HG03135 (cell line): ENCODE results near the gene TARS3.

Experiments used
- ATAC-seq: cut with Tn5 transposase; IDR thresholded peaks from one replicate; pipeline ENCODE4 v1.9.1; 2021; ENCODE audit warnings: mild to moderate bottlenecking, moderate library complexity; ENCODE audit not compliant: unreplicated experiment

TARS3 gene

DNA sequence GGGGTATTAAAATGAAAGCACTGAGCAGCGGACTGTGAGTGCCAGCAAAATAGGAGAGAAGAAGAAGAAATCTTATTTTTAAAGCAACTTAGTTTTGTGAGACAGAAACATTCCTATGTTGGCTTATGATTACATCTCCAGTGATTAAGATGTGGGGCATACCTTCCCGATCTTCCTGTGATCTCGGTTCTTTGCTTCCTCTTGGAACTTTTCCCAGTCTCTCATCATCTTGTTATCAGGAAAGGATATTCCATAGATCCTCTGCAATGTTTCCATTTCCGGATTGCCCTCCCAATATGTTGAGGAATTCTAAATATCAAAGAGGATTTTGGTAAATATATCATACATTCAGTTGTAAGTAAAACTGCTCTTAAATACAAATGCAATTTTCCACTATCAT, 22.2 kb downstream of the TARS3 start:
- no peak for ATAC-seq

DNA sequence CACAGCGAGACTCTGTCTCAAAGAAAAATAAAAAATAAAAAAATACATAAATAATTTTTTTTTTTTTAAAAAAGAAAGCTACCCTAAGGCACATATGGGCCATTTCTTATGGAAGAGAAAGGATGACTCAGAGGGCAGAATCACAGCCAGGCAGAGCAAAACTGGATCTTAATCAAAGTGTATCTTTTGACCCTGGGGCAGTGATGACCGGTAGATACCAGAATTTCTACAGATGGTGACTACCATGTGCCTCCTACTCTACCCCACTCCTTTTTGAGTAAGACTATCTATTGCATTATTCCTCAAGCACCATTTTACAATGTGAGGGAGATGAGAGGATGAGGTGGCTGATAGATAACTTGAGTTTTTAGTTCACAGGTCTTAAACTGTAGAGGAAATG, 26.0 kb downstream of the TARS3 start:
- no peak for ATAC-seq

DNA sequence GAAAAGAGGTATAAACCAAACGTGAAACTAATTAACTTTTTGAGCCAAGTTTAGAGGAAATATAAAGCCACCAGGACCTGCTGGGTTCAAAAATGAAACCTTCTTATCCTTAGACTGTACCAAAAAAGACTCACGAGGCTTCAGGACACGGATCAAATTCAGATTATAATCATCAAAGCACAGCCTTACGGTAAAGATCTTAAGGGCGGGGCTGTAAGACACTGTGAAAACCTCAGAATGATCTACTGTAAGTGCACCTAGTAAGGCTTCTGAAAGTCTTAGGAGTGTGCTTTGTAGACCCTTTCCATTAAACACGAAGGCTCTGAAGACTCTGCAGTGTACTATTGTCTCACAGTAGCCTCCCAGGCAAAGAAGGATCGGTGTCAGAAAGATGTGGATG, 26.8 kb downstream of the TARS3 start:
- ATAC-seq, result no peak

DNA sequence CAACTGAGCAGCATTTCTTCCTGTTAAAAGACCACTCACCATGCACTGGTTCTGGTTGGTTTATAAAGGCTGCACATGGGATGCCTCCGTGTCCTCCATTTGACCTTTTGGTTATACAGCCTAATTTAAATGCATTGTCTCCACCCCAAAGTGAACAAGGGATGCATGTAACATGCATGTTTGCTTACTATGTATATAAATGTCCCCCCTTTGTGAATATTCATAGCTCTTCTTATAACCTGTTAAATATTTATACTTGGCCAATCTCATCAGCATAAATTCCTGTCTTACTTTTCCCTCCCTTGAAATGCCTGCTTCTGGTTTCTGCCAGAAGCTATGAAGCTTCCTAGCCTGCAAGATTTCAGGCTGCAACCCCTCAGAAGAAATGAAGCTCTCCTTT, 27.4 kb downstream of the TARS3 start:
- no peak for ATAC-seq

DNA sequence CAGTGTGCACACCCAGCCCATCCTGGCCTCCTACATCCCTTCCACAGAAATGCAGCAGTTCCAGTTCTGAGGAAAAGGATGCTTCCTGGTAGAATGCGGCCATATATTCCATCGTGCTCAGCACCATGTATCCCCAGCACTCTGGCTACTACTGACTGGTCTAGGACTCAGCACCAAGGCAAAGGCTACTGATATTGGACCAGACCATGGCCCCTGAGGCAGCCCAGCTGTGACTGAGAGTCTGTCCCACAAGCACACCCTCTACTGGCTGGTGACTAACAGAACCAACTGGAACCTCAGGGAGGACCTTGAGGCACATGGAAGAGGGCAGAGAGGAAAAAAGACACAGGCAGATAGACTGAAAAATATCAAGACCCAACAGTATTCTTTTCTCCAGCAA, 30.0 kb downstream of the TARS3 start:
- no peak for ATAC-seq

DNA sequence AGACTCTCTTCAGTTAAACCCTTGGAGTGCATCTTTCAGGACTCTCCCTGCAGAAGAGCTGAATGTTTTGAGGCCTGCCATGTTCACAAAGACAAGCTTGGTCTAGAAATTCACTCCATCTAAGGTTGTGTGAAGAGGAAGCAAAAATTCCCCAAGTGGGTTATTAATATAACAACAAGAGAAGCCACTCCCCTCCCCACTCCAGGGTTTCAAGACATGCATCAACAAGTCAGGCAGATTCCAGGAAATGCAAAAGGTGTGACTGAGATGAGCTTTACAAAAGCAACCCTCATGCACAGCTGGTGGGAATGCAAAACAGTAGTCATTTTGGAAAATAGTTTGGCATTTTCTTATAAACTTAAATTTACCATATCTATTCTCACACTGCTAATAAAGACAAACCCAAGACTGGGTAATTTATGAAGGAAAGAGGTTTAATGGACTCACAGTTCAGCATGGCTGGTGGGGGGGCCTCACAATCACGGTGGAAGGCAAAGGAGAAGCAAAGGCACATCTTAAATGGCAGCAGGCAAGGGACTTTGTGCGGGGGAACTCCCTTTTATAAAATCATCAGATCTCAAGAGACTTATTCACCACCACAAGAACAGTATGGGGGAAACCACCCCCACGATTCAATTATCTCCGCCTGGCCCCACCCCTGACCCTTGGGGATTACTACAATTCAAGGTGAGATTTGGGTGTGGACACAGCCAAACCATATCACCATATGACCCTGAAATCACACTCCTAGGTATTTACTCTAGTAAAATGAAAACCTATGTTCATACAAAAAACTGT, 31.3 kb downstream of the TARS3 start:
- no peak for ATAC-seq

DNA sequence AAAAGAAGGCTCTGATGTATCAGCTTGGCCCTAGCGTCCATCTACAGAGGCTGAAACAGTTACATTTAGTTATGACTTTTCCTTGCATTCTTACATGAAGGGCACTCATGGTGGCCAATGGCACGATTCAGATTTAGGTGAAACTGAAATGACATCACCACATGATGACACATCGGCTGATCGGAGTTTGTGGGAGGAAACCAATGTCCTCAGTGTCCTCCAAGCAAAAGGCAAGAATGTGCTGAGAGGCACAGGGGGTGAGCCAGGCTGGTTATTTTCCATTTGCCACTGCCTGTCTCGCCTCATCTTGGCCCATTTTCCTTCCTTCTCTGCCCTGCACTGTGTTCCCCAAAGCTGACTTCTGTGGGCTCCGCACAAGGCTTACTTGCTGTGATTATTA, 34.4 kb downstream of the TARS3 start:
- ATAC-seq, result no peak

DNA sequence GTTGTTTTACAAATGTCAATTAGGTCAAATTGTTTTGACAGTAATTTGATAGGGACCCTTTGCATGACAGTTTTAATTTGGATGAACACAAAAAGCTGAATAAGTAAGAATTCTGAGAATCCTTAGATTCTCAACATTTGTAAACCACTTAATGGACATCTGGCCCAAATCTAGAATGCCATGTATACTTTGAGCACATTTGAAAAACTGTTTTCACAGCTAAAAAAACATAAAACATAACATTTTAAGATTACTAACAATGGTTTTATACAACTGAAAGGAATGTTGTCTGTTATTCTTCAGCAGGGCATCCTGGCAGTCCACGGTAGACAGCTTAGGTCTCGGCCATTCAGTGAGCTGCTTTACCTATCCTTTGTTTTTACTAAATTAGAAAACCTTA, 37.6 kb downstream of the TARS3 start:
- ATAC-seq, result no peak

DNA sequence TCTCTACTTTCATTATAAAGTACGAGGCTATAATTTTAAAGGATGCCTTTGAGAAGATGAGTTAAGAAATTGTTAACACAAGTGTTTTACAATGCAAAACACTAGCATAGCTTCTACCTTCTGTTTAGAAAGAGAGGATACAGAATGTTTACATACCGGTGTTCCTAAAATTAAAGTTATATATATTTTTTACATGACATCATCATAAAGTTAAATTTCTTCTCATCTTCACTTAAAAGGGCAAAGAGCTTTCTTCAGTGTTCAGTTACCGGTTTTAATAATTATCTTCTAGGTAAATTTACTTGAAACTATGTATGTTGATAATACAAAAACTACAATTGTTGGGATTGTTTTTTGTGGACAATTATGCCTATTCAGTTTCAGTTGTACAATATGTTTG, 39.4 kb downstream of the TARS3 start:
- no peak for ATAC-seq

DNA sequence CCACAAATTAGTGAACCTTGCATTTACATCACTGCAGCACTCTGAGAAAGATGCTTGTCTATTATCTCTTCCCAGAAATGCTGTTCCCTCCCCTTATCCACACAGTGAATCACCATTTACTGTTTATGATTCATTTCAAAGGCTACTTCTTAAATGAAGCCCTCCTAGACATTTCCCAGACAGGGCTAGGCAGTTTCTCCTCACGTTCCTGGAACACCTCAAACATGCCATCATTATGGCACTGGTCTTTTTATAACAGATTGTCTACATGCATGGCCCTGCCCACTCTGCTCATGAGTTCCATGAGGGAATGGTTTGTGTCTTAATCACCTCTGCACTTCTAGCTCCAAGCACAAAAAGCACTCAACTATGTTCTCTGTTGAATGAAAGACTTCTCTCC, 39.9 kb downstream of the TARS3 start:
- ATAC-seq, result no peak

DNA sequence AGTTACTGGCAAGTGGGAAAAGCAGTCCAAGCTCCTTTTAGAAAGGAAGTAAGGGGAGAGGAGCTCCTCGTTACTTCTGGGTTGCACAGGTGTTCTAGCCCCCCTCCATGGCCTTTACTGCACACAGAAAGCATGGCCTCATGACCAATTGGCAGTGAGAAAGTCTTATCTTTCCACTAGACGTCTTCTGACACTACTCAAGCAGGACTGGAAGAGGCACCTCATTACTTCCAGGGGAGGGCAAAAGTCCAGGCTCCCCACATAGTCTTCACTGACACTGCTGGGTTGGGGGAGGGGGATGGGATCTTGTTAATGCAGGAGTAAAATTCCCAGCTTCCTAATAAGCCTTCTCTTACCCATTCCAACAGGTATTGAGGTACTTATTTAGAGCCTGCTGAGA, 44.5 kb downstream of the TARS3 start:
- no peak for ATAC-seq

DNA sequence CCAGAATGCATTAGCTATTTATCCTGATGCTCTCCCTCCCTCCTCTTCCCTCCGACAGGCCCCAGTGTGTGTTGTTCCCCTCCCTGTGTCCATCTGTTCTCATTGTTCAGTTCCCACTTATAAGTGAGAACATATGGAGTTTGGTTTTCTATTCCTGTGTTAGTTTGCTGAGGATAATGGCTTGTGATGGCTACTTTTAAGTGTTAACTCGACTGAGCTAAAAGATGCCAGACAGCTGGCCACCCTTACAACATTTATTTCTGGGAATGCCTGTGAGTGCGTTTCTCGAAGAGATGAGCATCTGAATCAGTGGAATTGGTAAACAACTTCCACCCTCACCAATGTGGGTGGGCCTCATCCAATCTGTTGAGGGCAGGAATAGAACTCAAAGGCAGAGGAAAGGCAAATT, 47.3 kb downstream of the TARS3 start:
- no peak for ATAC-seq

DNA sequence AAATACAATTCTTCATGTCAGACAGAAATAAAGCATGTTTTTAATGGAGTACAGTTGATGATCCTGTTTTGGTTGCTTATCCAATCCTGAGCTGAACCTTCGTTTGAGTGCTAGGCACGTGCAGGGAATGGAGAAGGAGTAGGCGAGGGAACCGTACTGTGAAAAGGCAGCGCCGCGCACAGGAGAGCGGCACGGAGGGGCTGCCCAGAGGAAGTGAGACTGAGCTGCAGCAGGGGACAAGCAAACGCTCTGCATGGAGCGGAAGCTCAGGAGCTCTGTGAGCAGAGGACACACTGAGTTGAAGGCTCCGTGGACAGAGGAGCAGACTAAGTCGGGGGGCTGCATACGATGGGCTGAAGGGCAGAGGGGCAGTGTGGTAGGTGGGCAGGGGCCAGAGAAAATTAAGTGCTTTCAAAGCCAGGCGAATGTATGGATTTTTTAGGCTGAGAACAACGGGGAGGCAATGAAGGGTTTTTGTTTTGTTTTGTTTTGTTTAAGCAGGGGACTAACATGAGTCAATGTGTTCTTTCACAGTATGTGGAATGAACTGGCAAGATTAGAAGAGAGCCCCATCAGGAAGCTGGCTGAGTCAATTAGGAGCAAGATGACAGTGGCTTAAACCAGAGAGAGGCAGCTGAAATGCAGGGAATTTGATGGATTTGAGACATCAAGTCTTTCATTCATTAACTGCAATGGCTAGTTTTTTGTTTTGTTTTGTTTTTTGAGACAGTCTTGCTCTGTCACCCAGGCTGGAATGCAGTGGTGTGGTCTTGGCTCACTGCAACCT, 48.3 kb downstream of the TARS3 start:
- no peak for ATAC-seq

DNA sequence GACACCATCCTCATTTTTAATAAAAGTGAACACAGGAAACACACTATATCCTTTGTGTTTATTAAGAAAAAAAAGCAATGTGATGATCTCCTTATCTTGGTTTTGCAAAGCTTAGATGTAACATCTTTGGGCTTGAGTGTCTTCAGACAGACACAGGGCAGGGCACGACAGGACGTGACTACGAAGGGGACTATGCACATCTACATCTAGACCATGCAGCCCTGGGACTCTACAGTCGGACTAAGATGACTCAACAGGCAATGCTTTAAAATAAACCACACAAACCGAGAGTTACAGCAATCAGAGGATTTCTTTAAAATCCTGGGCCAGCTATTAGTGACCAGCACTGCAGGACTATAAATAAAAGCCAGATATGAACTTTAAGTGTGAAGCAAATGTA, 49.3 kb downstream of the TARS3 start:
- no peak for ATAC-seq

DNA sequence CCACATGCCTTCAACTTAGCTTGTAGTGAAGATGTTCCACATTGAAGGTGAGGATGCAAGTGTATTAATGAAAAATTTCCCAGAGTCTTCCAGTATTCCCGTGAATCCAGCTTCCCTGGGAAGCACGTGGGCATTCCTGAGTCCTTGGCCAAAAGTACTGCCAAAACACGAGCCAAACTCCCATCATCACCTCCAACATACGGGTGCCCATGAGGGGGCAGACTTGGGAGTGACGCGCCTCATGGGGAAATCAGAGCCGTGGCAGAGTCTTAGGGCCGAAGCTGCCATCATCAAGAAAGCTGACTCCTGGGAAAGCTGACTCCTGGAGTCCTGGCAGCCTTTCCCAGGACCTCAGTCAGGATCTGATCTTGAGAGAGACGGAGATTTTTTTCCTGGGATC, 52.0 kb downstream of the TARS3 start:
- no peak for ATAC-seq

DNA sequence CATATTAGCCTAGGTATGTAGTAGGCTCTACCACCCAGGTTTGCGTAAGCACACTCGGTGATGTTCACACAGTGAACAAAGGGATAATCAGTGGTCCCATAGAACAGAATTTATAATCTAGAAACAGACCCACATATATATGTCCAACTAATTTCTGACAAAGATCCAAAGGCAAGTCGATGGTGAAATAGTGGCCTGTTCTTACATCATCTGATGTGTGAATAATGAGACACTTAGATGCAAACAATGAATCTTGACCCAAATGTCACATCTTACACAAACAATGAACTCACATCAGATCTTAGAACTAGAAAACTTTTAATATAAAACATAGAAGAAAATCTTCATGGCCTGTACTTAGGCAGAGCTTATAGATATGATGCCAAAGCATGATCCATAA, 54.5 kb downstream of the TARS3 start:
- no peak for ATAC-seq

DNA sequence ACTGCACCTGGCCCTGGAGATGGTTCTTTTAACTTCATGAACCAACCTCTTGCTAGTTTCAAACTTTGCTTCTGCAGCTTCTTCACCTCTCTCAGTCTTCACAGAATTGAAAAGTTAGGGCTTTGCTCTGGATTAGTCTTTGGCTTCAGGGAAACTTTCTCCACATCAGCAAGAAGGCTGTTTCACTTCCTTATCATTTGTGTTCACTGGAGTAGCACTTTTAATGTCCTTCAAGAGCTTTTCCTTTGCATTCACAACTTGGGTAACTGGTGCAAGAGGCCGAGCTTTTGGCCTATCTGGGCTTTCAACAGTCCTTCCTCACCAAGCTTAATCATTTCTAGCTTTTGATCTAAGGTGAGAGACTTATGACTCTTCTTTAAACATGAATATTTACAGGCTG, 56.4 kb downstream of the TARS3 start:
- ATAC-seq, result no peak

DNA sequence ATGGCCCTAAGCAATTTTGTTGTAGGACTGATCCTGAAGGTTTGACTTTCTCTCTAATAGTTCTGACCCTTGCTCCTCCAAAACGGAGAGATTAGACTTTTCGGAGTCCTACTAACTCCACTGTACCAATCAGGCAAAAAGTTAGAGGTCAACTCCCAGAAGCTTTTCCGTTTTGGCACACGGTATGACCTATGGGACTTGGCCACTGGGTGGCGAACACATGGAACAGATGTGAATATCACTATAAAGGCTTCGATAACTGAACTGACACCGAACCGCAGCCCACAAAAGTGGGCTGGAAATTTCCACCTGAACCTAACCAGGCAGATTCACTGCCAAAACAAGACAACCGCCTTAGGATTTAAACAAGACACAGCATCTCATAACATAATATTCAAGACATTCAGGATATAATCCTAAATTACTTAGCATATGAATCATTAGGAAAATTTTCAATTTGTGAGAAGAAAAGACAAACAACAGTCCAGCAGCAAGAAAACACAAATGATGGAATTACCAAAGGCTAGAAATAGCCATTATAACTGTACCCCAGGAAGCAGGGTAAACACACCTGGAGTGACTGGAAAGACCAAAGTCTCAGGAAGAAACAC, 59.9 kb downstream of the TARS3 start:
- ATAC-seq, result no peak

DNA sequence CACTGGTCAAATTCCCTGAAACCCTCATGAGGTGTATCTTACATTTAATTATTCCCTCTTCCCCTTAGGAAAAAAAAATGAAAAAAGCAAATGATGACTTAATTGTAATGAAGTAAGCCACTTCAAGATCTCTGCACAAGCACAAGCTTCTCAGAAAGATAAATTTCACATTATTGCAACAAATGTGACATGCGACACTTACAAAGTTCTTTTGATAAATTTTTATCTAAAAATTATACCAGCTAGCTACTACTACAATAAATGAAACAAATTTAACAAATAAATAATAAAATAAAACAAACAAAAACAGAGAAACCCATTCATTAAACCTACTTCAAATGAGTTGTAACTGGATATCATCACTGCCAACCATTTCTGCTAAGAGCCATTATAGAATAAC, 62.1 kb downstream of the TARS3 start:
- ATAC-seq, result no peak

DNA sequence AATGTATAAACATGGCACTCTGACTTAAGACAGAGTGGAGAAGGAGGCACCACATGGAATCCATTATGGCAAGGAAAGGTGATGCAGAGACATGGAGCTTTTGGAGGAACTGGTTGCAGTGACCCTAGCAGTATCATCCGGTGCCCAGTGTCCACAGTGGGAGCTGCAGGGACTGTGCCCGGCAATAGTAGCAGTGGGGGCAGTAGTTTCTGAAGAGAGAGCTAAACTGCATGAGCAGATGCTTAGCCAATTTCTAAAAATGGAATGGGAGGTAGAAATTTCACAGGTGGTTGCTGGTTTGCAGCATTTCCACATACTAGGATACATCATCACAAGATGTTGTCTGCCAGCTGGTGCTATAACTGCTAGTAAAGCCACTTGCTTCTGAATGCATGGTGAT, 64.3 kb downstream of the TARS3 start:
- no peak for ATAC-seq

DNA sequence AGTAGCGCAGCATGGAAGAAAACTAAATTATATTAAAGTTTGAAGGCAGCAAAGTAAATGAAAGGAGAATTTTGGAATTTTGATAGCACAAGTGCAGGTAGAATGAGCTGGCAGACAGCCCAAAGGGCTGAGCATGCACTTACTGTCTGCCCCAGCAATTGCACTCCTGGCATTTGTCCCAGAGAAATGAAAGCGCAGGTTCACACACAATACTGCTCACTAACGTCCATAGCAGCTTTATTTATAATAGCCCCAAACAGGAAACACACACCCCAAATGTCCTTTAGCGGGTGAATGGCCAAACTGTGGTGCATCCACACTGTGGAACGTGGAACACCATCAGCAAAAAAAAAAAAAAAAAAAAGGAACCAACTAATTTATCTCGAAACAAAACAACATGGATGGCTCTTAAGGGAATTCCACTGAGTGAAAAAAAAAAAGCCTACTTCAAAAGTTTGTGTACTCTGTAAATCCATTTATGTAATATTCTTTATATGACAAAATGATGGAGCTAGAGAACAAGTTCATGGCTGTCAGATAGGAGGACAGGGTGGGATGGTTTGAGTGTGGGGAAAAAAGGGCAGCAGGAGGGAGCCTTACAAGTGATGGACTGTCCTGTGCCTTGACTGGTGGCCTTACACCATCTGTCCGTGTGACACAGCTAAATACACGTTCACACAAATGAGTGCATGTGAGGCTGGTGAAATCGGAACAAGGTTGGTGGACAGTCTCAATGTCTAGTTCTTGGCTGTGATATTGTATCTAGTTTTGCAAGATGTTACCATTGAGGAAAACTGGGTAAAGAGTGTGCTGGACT, 66.1 kb downstream of the TARS3 start:
- no peak for ATAC-seq
